Karpas-422 (cell line): ENCODE results near the gene GLIS1. TPM values are rescaled to one million over a fixed set of nuclear protein-coding genes. Genes with fewer than 3 reads are reported as not detected.

Experiments
- DNase-seq: peaks from one replicate; pipeline ENCODE4 v3.0.0-alpha.2; 2015
- H2AFZ ChIP-seq: fragments of 200-600 bp; sonication (generic); 2 replicates; pipeline ENCODE4 v1.6.1; 2014; ENCODE audit warnings: antibody characterized with exemption, low read length, mixed read lengths
- H3K27ac ChIP-seq: fragments of 200-600 bp; sonication (generic); 2 replicates; pipeline ENCODE4 v1.5.1; 2014; ENCODE audit warnings: mild to moderate bottlenecking, low read length, moderate library complexity
- H3K27me3 ChIP-seq: fragments of 200-600 bp; sonication (generic); 2 replicates; pipeline ENCODE4 v1.6.1; 2014; ENCODE audit warnings: low read length, mixed read lengths
- H3K36me3 ChIP-seq: fragments of 200-600 bp; sonication (generic); 2 replicates; pipeline ENCODE4 v1.6.1; 2014; ENCODE audit warnings: low read length, mixed read lengths; ENCODE audit not compliant: insufficient read depth
- H3K4me1 ChIP-seq: fragments of 200-600 bp; sonication (generic); 2 replicates; pipeline ENCODE4 v1.6.1; 2014; ENCODE audit warnings: mild to moderate bottlenecking, low read length, mixed read lengths
- H3K4me2 ChIP-seq: fragments of 200-600 bp; sonication (generic); 2 replicates; pipeline ENCODE4 v1.6.1; 2014; ENCODE audit warnings: low read length, low read depth, mild to moderate bottlenecking; ENCODE audit not compliant: poor library complexity, severe bottlenecking
- H3K4me3 ChIP-seq: fragments of 200-600 bp; sonication (generic); 2 replicates; pipeline ENCODE4 v1.5.1; 2014; ENCODE audit warnings: mild to moderate bottlenecking, antibody characterized with exemption, low read length, mixed read lengths
- H3K79me2 ChIP-seq: fragments of 200-600 bp; sonication (generic); 2 replicates; pipeline ENCODE4 v1.6.1; 2014; ENCODE audit warnings: mild to moderate bottlenecking, low read length, mixed read lengths
- H3K9ac ChIP-seq: fragments of 200-600 bp; sonication (generic); 2 replicates; pipeline ENCODE4 v1.6.0; 2014; ENCODE audit warnings: low read length
- H3K9me2 ChIP-seq: fragments of 200-600 bp; sonication (generic), shearing (Covaris generic); replicated peaks from 2 replicates; pipeline ENCODE4 v1.6.0; 2014; ENCODE audit warnings: mild to moderate bottlenecking, low read length, moderate library complexity; ENCODE audit not compliant: insufficient read depth
- H3K9me3 ChIP-seq: fragments of 300-700, 200-600 bp; sonication (generic); 2 replicates; pipeline ENCODE4 v1.6.1; 2014; ENCODE audit warnings: low read length, mixed read lengths
- H4K20me1 ChIP-seq: fragments of 200-600 bp; sonication (generic); 2 replicates; pipeline ENCODE4 v1.6.1; 2014; ENCODE audit warnings: mild to moderate bottlenecking, antibody characterized with exemption, low read length, low read depth; ENCODE audit not compliant: insufficient read depth
- total RNA-seq: library from RNA; depleted of rRNA; stranded (reverse); fragments of >200 nt; shearing (Covaris generic); gene quantifications from 2 replicates; pipeline ENCODE4 v1.2.3, GENCODE V29; 2014; ENCODE audit warnings: low replicate concordance

GLIS1 gene
- total RNA-seq, 1 experiment from 2014 or later: not detected

DNA sequence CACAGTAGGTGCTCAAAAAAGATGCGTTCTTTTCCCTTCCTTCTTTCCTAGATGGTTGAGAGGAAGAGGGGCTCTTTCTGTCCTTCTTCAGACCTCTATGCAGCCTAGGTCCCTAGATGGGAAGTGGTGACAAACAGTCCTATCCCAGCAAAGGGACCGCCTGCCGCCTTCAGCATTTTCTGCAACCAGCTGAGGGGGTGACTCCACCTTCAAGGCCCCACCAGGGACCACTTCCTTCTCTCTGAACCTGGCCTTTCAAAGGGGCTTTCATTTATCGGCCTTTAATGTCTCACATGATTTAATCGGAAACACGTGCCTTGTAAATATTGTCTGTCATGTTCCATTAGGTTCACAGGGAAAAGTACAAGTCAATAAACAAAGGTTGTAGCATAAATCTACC is 32.6 kb downstream of the GLIS1 start:
- no peaks in the 10 kb centered on the region for H3K9me3 ChIP-seq
- no peak overlapping the region for H3K4me2 ChIP-seq
- H3K4me3 ChIP-seq: no peak overlapping the region
- no peak for DNase-seq
- H3K36me3 ChIP-seq: no peaks in the 10 kb centered on the region
- no peak overlapping the region for H3K9ac ChIP-seq
- H2AFZ ChIP-seq: no peak overlapping the region
- no peaks in the 10 kb centered on the region for H3K27me3 ChIP-seq
- no peaks in the 10 kb centered on the region for H3K4me1 ChIP-seq
- H3K27ac ChIP-seq: no peak overlapping the region
- no peaks in the 10 kb centered on the region for H3K79me2 ChIP-seq
- no peaks in the 10 kb centered on the region for H4K20me1 ChIP-seq
- H3K9me2 ChIP-seq: no peaks in the 10 kb centered on the region

DNA sequence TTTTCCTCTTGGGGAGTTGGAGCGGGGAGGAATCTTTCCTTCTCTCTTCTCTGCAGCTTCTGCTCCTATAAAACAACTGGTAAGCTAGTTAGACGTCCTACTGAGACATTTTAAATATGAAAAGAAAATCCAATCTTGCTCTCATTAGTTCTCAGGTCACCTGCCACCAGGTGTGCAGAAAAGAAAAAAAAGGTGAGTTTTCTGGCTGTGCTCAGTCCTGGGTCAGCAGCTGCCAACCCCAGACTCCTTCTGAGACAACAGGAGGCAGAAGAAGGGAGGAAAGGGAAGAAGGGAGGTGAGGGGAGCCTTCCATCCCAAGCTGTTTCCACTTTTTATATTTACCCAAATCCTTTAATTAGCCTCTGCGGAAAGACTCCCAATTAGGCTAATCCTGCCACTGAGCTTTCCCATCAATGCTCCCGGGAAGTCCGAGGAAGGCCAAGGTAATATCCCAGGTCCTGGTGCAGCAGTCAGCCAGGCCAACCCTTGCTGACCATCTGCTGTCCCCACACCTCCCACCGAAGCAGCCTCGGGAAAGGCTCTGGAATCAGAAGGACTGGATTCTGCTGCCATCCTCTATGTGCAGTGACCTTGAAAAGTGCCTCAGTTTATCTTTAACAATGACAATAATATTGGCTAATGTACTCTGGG is 33.4 kb downstream of the GLIS1 start:
- Histone ChIP-seq H3K4me2 (no peak overlapping the region), H3K79me2 (no peaks in the 10 kb centered on the region), H3K4me3 (no peak overlapping the region), H3K36me3 (no peaks in the 10 kb centered on the region), H3K27ac (no peak overlapping the region), H3K9me3 (no peaks in the 10 kb centered on the region), H4K20me1 (no peaks in the 10 kb centered on the region), H3K9me2 (no peaks in the 10 kb centered on the region), H3K27me3 (no peaks in the 10 kb centered on the region), H3K4me1 (no peaks in the 10 kb centered on the region), H2AFZ (no peak overlapping the region), H3K9ac (no peak overlapping the region)
- no peak for DNase-seq

DNA sequence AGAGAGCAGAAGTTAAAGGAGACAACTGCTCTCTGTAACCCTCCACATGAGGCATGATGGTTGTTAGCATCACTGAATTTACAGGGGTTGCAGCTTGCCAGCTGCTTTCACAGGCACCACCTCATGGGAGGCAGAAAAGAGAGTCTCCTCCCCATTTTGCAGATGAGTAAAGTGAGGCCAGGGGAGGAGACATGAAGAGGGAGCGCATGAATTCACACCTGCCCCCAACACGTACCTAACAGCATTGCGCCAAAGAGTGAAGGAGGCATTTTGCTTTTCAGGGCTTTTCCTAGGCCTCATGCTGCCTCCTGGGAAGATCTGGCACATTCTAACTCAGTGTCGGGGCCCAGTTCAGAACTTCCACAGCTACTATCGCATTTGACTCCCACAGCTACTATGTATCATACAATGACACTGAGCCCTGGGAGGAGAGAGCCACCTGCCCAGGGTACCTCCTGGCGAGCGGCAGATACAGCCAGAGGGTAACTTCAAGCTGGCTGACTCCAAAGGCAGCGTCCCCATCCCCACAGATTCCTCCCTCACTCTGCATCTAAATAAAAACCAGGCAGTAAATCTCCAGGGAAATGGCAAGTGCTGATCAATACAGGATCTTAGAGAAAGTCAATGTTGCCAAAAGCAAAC is 34.0 kb downstream of the GLIS1 start:
- no peak for DNase-seq
- no peaks in the 10 kb centered on the region for H3K79me2 ChIP-seq
- no peaks in the 10 kb centered on the region for H3K9me2 ChIP-seq
- no peak overlapping the region for H3K9ac ChIP-seq
- H3K36me3 ChIP-seq: no peaks in the 10 kb centered on the region
- H4K20me1 ChIP-seq: no peaks in the 10 kb centered on the region
- no peaks in the 10 kb centered on the region for H3K27me3 ChIP-seq
- H3K27ac ChIP-seq: no peak overlapping the region
- no peak overlapping the region for H2AFZ ChIP-seq
- H3K4me2 ChIP-seq: no peak overlapping the region
- no peaks in the 10 kb centered on the region for H3K9me3 ChIP-seq
- H3K4me3 ChIP-seq: no peak overlapping the region
- no peaks in the 10 kb centered on the region for H3K4me1 ChIP-seq

DNA sequence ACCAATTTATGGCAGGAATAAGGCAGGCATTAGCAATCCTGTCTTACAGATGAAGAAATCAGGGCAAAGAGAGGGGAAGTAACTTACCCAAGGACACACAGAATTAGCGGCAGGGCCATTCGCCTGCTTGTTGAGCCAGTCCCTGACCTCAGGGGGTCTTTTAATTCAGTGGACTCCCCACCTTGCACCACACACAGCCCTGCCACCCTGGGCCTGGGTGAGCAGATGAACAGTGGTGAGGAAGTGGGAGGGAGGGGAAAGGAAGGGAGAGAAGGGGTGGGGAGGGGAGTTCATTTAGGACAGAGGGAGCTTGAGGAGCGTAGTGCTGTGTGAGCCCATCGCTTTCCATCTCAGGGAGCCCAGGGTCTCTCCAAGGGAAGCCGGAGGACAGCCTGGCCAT is 34.7 kb downstream of the GLIS1 start:
- H3K4me1 ChIP-seq: no peaks in the 10 kb centered on the region
- no peak for DNase-seq
- no peak overlapping the region for H2AFZ ChIP-seq
- no peak overlapping the region for H3K27ac ChIP-seq
- no peaks in the 10 kb centered on the region for H4K20me1 ChIP-seq
- no peak overlapping the region for H3K4me2 ChIP-seq
- H3K4me3 ChIP-seq: no peak overlapping the region
- no peaks in the 10 kb centered on the region for H3K36me3 ChIP-seq
- no peaks in the 10 kb centered on the region for H3K9me2 ChIP-seq
- no peak overlapping the region for H3K9ac ChIP-seq
- H3K27me3 ChIP-seq: no peaks in the 10 kb centered on the region
- H3K79me2 ChIP-seq: no peaks in the 10 kb centered on the region
- no peaks in the 10 kb centered on the region for H3K9me3 ChIP-seq

DNA sequence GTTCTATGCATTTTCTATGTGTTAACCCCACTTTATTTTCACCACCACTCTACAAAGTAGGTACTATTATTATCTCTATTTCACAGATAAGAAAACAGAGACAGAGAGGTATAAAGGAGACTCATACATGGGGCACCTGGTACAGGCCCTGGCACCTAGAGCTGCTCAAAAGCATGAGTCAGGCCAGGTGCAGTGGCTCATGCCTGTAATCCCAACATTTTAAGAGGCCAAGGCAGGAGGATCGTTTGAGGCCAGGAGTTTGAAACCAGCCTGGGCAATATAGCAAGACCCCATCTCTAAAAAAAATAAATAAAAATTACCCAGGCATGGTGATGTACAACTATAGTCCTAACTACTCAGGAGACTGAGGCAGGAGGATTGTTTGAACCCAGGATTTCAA is 35.8 kb downstream of the GLIS1 start:
- Histone ChIP-seq H3K4me2 (no peak overlapping the region), H3K27me3 (no peaks in the 10 kb centered on the region), H3K79me2 (no peaks in the 10 kb centered on the region), H3K27ac (no peak overlapping the region), H3K9me2 (no peaks in the 10 kb centered on the region), H3K9ac (no peak overlapping the region), H3K4me1 (no peaks in the 10 kb centered on the region), H3K36me3 (no peaks in the 10 kb centered on the region), H4K20me1 (no peaks in the 10 kb centered on the region), H2AFZ (no peak overlapping the region), H3K4me3 (no peak overlapping the region), H3K9me3 (no peaks in the 10 kb centered on the region)
- no peak for DNase-seq

DNA sequence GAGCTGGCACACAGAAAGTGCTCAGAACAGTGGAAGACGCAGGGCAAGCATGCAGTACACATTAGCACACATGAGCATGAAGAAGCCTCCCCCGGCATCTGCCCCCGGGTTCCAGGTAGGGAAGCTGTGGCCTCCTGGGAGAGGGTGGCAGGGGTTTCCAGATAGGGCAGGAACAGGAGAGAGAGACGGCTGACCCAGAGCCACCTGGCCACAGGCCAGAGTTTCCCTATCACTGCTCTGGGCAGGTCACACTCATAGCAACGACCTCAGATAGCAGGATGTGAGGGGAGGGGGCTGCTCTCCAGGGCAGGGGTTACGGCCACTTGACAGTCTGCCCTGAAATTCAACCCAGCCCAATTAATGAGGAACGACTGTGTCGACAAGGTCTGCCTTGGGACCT is 36.6 kb downstream of the GLIS1 start:
- Histone ChIP-seq H3K36me3 (no peaks in the 10 kb centered on the region), H2AFZ (no peak overlapping the region), H4K20me1 (no peaks in the 10 kb centered on the region), H3K9me3 (no peaks in the 10 kb centered on the region), H3K4me2 (no peak overlapping the region), H3K27me3 (no peaks in the 10 kb centered on the region), H3K79me2 (no peaks in the 10 kb centered on the region), H3K27ac (no peak overlapping the region), H3K4me1 (no peaks in the 10 kb centered on the region), H3K9ac (no peak overlapping the region), H3K4me3 (no peak overlapping the region), H3K9me2 (no peaks in the 10 kb centered on the region)
- DNase-seq: no peak

DNA sequence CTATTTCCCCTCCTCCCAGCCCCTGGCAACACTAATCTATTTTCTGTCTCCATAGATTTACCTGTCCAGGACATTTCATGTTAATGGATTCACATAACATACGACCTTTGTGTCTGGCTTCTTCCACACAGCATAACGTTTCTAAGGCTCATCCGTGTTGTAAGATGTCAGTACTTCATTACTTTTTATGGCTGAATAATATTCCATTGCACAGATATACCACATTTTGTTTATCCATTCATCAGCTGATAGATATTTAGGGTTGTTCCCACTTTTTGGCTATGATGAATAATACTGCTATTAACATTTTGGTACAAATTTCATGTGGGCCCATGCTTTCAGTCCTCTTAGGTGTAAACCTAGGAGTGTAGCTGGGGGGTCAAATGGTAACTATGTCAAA is 38.2 kb downstream of the GLIS1 start:
- Histone ChIP-seq H3K9me3 (no peaks in the 10 kb centered on the region), H3K9me2 (no peaks in the 10 kb centered on the region), H3K4me1 (no peaks in the 10 kb centered on the region), H2AFZ (no peak overlapping the region), H3K79me2 (no peaks in the 10 kb centered on the region), H4K20me1 (no peaks in the 10 kb centered on the region), H3K4me2 (no peak overlapping the region), H3K4me3 (no peak overlapping the region), H3K27ac (no peak overlapping the region), H3K9ac (no peak overlapping the region), H3K36me3 (no peaks in the 10 kb centered on the region), H3K27me3 (no peaks in the 10 kb centered on the region)
- DNase-seq: no peak

DNA sequence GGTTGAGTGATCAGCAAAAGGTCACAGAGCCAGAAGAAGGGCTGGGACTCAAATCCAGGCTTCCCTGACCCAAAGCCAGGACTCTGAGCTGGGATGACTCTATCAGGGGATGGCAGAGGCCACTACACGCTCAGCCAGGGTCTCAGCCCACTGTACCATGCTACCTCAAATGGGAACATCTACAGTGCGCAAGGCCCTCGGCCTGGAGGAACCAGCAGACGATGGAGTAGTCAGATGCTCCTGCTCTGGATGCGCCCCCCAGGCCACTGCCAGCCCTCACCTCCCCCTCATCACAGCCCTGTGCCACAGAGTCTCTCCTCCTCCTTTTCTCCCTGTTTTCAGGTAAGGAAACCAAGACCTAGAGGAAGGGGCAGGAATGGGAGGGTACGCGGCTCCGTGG is 39.0 kb downstream of the GLIS1 start:
- H3K79me2 ChIP-seq: no peaks in the 10 kb centered on the region
- no peak overlapping the region for H2AFZ ChIP-seq
- no peak overlapping the region for H3K4me2 ChIP-seq
- H3K36me3 ChIP-seq: no peaks in the 10 kb centered on the region
- DNase-seq: no peak
- H3K27ac ChIP-seq: no peak overlapping the region
- no peaks in the 10 kb centered on the region for H3K9me2 ChIP-seq
- H4K20me1 ChIP-seq: no peaks in the 10 kb centered on the region
- no peaks in the 10 kb centered on the region for H3K27me3 ChIP-seq
- no peaks in the 10 kb centered on the region for H3K9me3 ChIP-seq
- H3K4me1 ChIP-seq: no peaks in the 10 kb centered on the region
- H3K4me3 ChIP-seq: no peak overlapping the region
- H3K9ac ChIP-seq: no peak overlapping the region
